C4-2B (cell line): ENCODE measurements around the gene IGF2BP3.
"Not testable (repeated sequence)": the region's sequence is repeated elsewhere in the genome, so short reads cannot be mapped to it uniquely, and the experiment has no call there.

Source experiments
- H3K27ac ChIP-seq: fragments of 450-650 bp; 2 replicates; pipeline ENCODE4 v1.5.1; 2017
- CTCF ChIP-seq: fragments of 450-650 bp; conservative IDR thresholded peaks from 2 replicates; pipeline ENCODE4 v1.5.1; 2017; ENCODE audit warnings: mild to moderate bottlenecking
- ZFX ChIP-seq: fragments of 450-650 bp; IDR thresholded peaks from 2 replicates; pipeline ENCODE4 v1.6.1; 2017

The IGF2BP3 gene

GRCh38 chr7:23404546-23405239 lies 65.6 kb downstream of the IGF2BP3 start:
- no peak overlapping the region for H3K27ac ChIP-seq
- no peak for TF ChIP-seq ZFX
- no peak for TF ChIP-seq CTCF

GRCh38 chr7:23403970-23404369 lies 66.3 kb downstream of the IGF2BP3 start:
- no peak overlapping the region for H3K27ac ChIP-seq
- TF ChIP-seq ZFX (no peak), CTCF (no peak)

DNA sequence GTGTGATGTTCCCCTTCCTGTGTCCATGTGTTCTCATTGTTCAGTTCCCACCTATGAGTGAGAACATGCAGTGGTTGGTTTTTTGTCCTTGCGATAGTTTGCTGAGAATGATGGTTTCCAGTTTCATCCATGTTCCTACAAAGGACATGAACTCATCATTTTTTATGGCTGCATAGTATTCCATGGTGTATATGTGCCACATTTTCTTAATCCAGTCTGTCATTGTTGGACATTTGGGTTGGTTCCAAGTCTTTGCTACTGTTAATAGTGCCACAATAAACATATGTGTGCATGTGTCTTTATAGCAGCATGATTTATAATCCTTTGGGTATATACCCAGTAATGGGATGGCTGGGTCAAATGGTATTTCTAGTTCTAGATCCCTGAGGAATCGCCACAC lies 72.2 kb downstream of the IGF2BP3 start:
- H3K27ac ChIP-seq: not testable (repeated sequence)

- TF ChIP-seq ZFX (no peak), CTCF (no peak)
- H3K27ac ChIP-seq: no peak overlapping the region
Observed at GRCh38 chr7:23397241-23397640, 73.0 kb downstream of the IGF2BP3 start.

DNA sequence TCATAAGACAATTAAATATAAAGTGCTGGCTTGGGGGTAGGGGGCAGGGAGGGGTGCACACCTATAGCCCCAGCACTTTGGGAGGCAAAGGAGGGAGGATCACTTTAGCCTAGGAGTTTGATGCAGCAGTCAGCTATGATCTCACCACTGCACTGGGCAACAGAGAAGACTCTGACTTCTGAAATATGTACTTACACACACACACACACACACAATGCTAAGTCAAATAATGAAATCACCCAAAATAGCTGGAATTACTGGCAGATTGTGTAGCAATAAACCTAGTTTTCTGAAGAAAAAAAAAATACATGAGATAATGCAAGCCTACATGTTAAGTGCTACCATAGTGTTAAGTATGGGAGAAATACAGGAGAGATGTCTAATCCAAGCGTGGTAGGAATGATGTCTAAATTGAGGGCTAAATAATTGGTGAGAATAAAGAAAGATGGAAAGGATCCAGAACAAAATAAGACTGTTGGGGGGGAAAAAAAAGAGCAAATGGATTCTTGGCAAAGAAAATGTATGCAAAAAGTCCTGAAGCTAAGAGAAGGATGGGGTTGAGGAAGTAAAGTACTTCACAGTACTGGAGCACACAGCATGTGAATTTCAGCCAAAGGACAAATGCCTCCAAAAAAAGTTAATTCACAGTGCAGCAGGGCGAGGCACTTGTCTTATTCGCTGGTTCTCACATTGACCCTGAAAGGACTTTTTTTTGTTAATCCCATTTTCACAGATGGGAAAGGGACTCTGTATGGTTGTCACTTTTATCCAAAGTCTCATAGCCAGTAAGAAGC lies 73.9 kb downstream of the IGF2BP3 start:
- TF ChIP-seq CTCF (no peak), ZFX (no peak)
- no peak overlapping the region for H3K27ac ChIP-seq

GRCh38 chr7:23394488-23395171 lies 75.7 kb downstream of the IGF2BP3 start:
- no peak for TF ChIP-seq CTCF
- TF ChIP-seq ZFX: no peak
- H3K27ac ChIP-seq: no peak overlapping the region

DNA sequence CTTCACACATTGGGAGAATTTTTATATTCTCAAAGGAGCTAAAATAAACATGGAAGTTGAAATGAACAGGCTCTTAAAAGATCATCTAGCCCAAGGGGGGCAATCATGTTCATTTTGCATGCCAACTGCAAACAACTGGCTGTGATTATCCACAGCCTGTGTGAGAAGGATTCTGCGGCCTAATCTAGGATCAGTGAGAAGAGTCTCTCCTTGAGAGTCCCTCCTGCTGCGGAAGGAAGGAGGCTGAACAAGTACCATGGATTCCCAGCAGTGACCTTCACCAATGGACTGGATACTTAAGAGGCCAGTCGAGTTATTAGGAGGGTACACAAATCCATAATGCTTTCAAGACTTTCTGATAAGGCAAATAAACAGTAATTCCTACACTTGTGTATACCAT lies 76.7 kb downstream of the IGF2BP3 start:
- no peak overlapping the region for H3K27ac ChIP-seq
- TF ChIP-seq CTCF (no peak), ZFX (no peak)
